ENCODE measurements around the gene ZDHHC14. TPM values are rescaled to one million over a fixed set of nuclear protein-coding genes. Genes with fewer than 3 reads are reported as not detected.
A peak's percentile ranks its signal among the peaks of the same experiment; 100 is the strongest.

ZDHHC14 gene
- total and polyA plus RNA-seq, 12 donors, result 7.7 to 31.2 (median 15.2) TPM

DNA sequence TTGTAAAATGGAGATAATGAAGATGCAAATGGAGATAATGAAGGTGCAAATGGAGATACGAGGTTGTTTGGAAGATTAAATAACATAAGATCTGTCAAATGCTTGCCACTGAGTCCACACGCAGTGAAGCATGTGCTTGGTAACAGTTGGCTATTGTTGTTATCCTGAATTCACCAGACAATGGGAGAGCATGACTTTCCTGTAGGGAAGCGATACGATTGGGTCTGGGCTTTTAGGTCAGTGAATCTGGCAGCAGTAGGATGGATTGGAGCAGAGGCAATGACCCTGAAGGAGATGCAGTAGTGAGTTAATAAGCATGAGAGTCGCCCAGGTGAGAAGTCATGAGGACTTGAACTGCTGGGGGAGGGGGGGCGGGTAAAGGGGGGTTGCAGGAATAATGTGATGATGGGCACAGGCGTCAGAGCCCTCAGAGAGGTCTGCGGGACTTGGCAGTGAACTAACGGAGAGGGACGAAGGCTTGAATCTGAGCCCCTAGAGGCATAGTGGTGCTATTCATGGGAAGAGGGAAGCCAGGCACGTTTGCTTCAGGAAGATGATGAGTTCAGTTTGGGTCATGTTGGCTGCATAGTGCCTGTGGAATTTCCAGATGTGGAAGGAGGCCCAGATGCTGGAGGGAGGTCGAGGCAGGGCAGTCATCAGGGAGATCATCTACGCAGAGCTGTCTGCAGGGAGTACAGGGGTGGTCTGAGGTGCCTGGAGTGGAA is 55.4 kb downstream of the ZDHHC14 start:
- no peaks in the 10 kb centered on the region for H3K36me3 ChIP-seq
- no peaks in the 10 kb centered on the region for H3K27me3 ChIP-seq
- intact Hi-C loops (cut with DNase I), result loop anchor here in 3 of 10 donors (5.0 to 10.0 kb wide), 3 partner anchors 36 to 112 kb away; partner anchors contain the start of genes TMEM242 (in 1 of the 3) and ZDHHC14 (in 1 of the 3)
- peak in 5 of 8 donors; percentile 8 to 53 (median 20) for ATAC-seq
- H3K9me3 ChIP-seq, result no peaks in the 10 kb centered on the region
- 35 to 39% methylated on average over 13 of the region's 13 CpGs for WGBS, 2 donors
- TF ChIP-seq, protein P1, sequence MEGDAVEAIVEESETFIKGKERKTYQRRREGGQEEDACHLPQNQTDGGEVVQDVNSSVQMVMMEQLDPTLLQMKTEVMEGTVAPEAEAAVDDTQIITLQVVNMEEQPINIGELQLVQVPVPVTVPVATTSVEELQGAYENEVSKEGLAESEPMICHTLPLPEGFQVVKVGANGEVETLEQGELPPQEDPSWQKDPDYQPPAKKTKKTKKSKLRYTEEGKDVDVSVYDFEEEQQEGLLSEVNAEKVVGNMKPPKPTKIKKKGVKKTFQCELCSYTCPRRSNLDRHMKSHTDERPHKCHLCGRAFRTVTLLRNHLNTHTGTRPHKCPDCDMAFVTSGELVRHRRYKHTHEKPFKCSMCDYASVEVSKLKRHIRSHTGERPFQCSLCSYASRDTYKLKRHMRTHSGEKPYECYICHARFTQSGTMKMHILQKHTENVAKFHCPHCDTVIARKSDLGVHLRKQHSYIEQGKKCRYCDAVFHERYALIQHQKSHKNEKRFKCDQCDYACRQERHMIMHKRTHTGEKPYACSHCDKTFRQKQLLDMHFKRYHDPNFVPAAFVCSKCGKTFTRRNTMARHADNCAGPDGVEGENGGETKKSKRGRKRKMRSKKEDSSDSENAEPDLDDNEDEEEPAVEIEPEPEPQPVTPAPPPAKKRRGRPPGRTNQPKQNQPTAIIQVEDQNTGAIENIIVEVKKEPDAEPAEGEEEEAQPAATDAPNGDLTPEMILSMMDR (IDR thresholded peaks at IDR 0.05), result no peak
- peaks cover 8 to 81% (median 59%) of the 10 kb centered on the region in 9 donors for H3K4me1 ChIP-seq
- no peak overlapping the region for H3K4me3 ChIP-seq
- peak overlapping the region in 6 of 10 donors; percentile 10 to 91 (median 75) for H3K27ac ChIP-seq
- no peak for DNase-seq

GRCh38 chr6:157436944-157437336 is 56.0 kb downstream of the ZDHHC14 start:
- Histone ChIP-seq H3K27me3 (no peaks in the 10 kb centered on the region), H3K4me3 (no peak overlapping the region), H3K36me3 (no peaks in the 10 kb centered on the region), H3K4me1 (peaks cover 8 to 75% (median 59%) of the 10 kb centered on the region in 9 donors), H3K9me3 (no peaks in the 10 kb centered on the region), H3K27ac (peak overlapping the region in 4 of 10 donors; percentile 9 to 76 (median 54))
- TF ChIP-seq, protein P1 (IDR thresholded peaks at IDR 0.05), result no peak
- peak in 3 of 8 donors; percentile 28 to 40 (median 35) for ATAC-seq
- WGBS, 2 donors, result 77% methylated on average over 4 of the region's 4 CpGs
- intact Hi-C loops (cut with DNase I), result loop anchor here in 3 of 10 donors (5.0 to 10.0 kb wide), 3 partner anchors 35 to 112 kb away; partner anchors contain the start of genes TMEM242 (in 1 of the 3) and ZDHHC14 (in 1 of the 3)
- no peak for DNase-seq

- Histone ChIP-seq H3K9me3 (no peaks in the 10 kb centered on the region), H3K27ac (peak overlapping the region in 8 of 10 donors; percentile 0 to 76 (median 42)), H3K27me3 (no peaks in the 10 kb centered on the region), H3K36me3 (no peaks in the 10 kb centered on the region), H3K4me3 (peak overlapping the region in 1 of 10 donors; percentile 10), H3K4me1 (peaks cover 8 to 58% (median 53%) of the 10 kb centered on the region in 9 donors)
- TF ChIP-seq, protein P1 (IDR thresholded peaks at IDR 0.05), result no peak
- peak in 6 of 8 donors; percentile 15 to 54 (median 20) for ATAC-seq
- intact Hi-C loops (cut with DNase I), result loop anchor here in 3 of 10 donors (5.0 to 10.0 kb wide), 3 partner anchors 34 to 114 kb away; partner anchors contain the start of genes TMEM242 (in 1 of the 3) and ZDHHC14 (in 1 of the 3)
- WGBS, 2 donors, result 27 to 48% methylated on average over 6 of the region's 6 CpGs
- no peak for DNase-seq
These were observed 57.7 kb downstream of the ZDHHC14 start for GRCh38 chr6:157438611-157439111.

- TF ChIP-seq, protein P1 (IDR thresholded peaks at IDR 0.05), result no peak
- H3K9me3 ChIP-seq, result no peaks in the 10 kb centered on the region
- no peaks in the 10 kb centered on the region for H3K27me3 ChIP-seq
- H3K4me3 ChIP-seq, result no peak overlapping the region
- peaks cover 5 to 45% (median 39%) of the 10 kb centered on the region in 9 donors for H3K4me1 ChIP-seq
- intact Hi-C loops (cut with DNase I), result no loop called here
- WGBS, 2 donors, result 76 to 81% methylated on average over 1 of the region's 1 CpG
- ATAC-seq, result no peak
- H3K36me3 ChIP-seq, result no peaks in the 10 kb centered on the region
- DNase-seq, result no peak
- H3K27ac ChIP-seq, result no peak overlapping the region
These were observed 59.2 kb downstream of the ZDHHC14 start for GRCh38 chr6:157440171-157440570.

All from heart right ventricle (tissue), 16 donors.